ENCODE measurements around the gene SPTBN4.
"Not testable (repeated sequence)": the region's sequence is repeated elsewhere in the genome, so short reads cannot be mapped to it uniquely, and the experiment has no call there.

The SPTBN4 gene

GRCh38 chr19:40465557-40466218 is 1.1 kb upstream of the SPTBN4 start, which contains the start of gene BLVRB:
Gene BLVRB, minus strand, starts transcription at chr19:40465745. Its CDS starts 57 bp downstream, at chr19:40465688.
- peak; percentile 100 for DNase-seq

GRCh38 chr19:40466219-40466984 is 399 bp upstream of the SPTBN4 start:
- peak; percentile 58 for DNase-seq

- DNase-seq, result no peak
Measured at GRCh38 chr19:40469011-40469410, 2.2 kb downstream of the SPTBN4 start.

- no peak for DNase-seq
Measured at GRCh38 chr19:40471111-40471510, 4.3 kb downstream of the SPTBN4 start.

- DNase-seq, result no peak
Measured at GRCh38 chr19:40472516-40472915, 5.7 kb downstream of the SPTBN4 start.

GRCh38 chr19:40474737-40475136 is 7.9 kb downstream of the SPTBN4 start:
- no peak for DNase-seq

GRCh38 chr19:40475878-40476644 is 9.3 kb downstream of the SPTBN4 start:
- DNase-seq, result not testable (repeated sequence)

GRCh38 chr19:40486017-40486416 is 19.2 kb downstream of the SPTBN4 start:
- DNase-seq, result no peak

GRCh38 chr19:40489882-40490230 is 23.1 kb downstream of the SPTBN4 start:
- DNase-seq, result no peak

- no peak for DNase-seq
Measured at GRCh38 chr19:40492274-40492673, 25.5 kb downstream of the SPTBN4 start.

GRCh38 chr19:40493778-40494177 is 27.0 kb downstream of the SPTBN4 start:
- no peak for DNase-seq

GRCh38 chr19:40494191-40494838 is 27.5 kb downstream of the SPTBN4 start:
- no peak for DNase-seq

GRCh38 chr19:40497214-40497613 is 30.4 kb downstream of the SPTBN4 start:
- no peak for DNase-seq

- no peak for DNase-seq
Measured at GRCh38 chr19:40499320-40499719, 32.5 kb downstream of the SPTBN4 start.

- not testable (repeated sequence) for DNase-seq
Measured at GRCh38 chr19:40500678-40501530, 34.1 kb downstream of the SPTBN4 start.

GRCh38 chr19:40501599-40501998 is 34.8 kb downstream of the SPTBN4 start:
- DNase-seq, result no peak

- no peak for DNase-seq
Measured at GRCh38 chr19:40502081-40502480, 35.3 kb downstream of the SPTBN4 start.

GRCh38 chr19:40502647-40503319 is 36.0 kb downstream of the SPTBN4 start:
- no peak for DNase-seq

GRCh38 chr19:40503320-40503695 is 36.5 kb downstream of the SPTBN4 start:
- DNase-seq, result no peak

GRCh38 chr19:40506099-40506498 is 39.3 kb downstream of the SPTBN4 start:
- no peak for DNase-seq

- no peak for DNase-seq
Measured at GRCh38 chr19:40507892-40508291, 41.1 kb downstream of the SPTBN4 start.

All from T-helper 9 cell (primary cell).